Hematopoietic multipotent progenitor cell treated with erythropoietin and hydrocortisone succinate and interleukin-3 and kit ligand, for 17 days (in vitro differentiated cells): ENCODE measurements around the gene ATXN1L.
"Not testable (repeated sequence)": the region's sequence is repeated elsewhere in the genome, so short reads cannot be mapped to it uniquely, and the experiment has no call there.

Experiments
- DNase-seq: peaks from one replicate; pipeline ENCODE4 v3.0.0-alpha.2; 2015; ENCODE audit warnings: low spot score

Gene ATXN1L

GRCh38 chr16:71845639-71846430, at the start of gene ATXN1L:
ATXN1L (plus strand) TSS chr16:71845976; CDS start chr16:71849741, 3,765 bp downstream.
- peak; percentile 96 for DNase-seq

GRCh38 chr16:71796501-71797097, 49.2 kb upstream of the ATXN1L start:
- DNase-seq = no peak

GRCh38 chr16:71803305-71803690, 42.5 kb upstream of the ATXN1L start:
- DNase-seq = no peak

- peak; percentile 85 for DNase-seq
These were observed 37.7 kb upstream of the ATXN1L start for GRCh38 chr16:71807905-71808592.

- peak; percentile 98 for DNase-seq
These were observed 37.0 kb upstream of the ATXN1L start, which contains the start of gene AP1G1 for GRCh38 chr16:71808593-71809459. AP1G1 (minus strand) TSS chr16:71808834; CDS start chr16:71789479, 19,355 bp downstream.

GRCh38 chr16:71810155-71810530, 35.6 kb upstream of the ATXN1L start:
- not testable (repeated sequence) for DNase-seq

GRCh38 chr16:71811261-71811803, 34.4 kb upstream of the ATXN1L start:
- DNase-seq = no peak

- DNase-seq = not testable (repeated sequence)
These were observed 28.6 kb upstream of the ATXN1L start for GRCh38 chr16:71817155-71817500.

- no peak for DNase-seq
These were observed 19.2 kb upstream of the ATXN1L start for GRCh38 chr16:71826533-71827017.

GRCh38 chr16:71830359-71830758, 15.4 kb upstream of the ATXN1L start:
- DNase-seq = no peak

- not testable (repeated sequence) for DNase-seq
These were observed 14.1 kb upstream of the ATXN1L start for GRCh38 chr16:71831698-71832097.

GRCh38 chr16:71832112-71832511, 13.7 kb upstream of the ATXN1L start:
- not testable (repeated sequence) for DNase-seq

- no peak for DNase-seq
These were observed 11.5 kb upstream of the ATXN1L start for GRCh38 chr16:71834291-71834690.

GRCh38 chr16:71837150-71837549, 8.6 kb upstream of the ATXN1L start:
- no peak for DNase-seq

GRCh38 chr16:71840052-71840451, 5.7 kb upstream of the ATXN1L start:
- DNase-seq = no peak

GRCh38 chr16:71843572-71843971, 2.2 kb upstream of the ATXN1L start:
- no peak for DNase-seq

- DNase-seq = peak; percentile 39
These were observed 655 bp downstream of the ATXN1L start for GRCh38 chr16:71846431-71846830.

- no peak for DNase-seq
These were observed 1.3 kb downstream of the ATXN1L start for GRCh38 chr16:71847096-71847495.

GRCh38 chr16:71848622-71849021, 2.8 kb downstream of the ATXN1L start:
- DNase-seq = no peak

GRCh38 chr16:71851746-71852145, 6.0 kb downstream of the ATXN1L start:
- DNase-seq = no peak

GRCh38 chr16:71852158-71852557, 6.4 kb downstream of the ATXN1L start:
- no peak for DNase-seq

GRCh38 chr16:71852561-71852960, 6.8 kb downstream of the ATXN1L start:
- DNase-seq = no peak
